ENCODE results near the gene ALMS1.

DNA sequence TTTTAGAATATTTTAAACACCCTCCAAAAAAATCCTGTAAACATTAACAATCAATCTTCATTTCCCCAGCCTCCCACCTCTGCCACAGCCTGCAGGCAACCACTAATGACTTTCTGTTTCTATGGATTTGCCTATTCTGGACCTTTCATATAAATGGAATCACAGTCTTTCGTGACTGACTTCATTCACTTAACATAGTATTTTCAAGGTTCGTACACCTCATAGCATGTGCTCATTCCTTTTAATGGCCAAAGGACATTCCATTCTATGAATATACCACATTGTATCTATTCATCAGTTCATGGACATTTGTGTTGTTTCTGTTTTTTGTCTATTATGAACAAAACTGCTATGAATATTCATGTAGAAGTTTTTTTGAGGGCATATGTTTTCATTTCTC is 208.0 kb downstream of the ALMS1 start:
- TF ChIP-seq, protein P1, sequence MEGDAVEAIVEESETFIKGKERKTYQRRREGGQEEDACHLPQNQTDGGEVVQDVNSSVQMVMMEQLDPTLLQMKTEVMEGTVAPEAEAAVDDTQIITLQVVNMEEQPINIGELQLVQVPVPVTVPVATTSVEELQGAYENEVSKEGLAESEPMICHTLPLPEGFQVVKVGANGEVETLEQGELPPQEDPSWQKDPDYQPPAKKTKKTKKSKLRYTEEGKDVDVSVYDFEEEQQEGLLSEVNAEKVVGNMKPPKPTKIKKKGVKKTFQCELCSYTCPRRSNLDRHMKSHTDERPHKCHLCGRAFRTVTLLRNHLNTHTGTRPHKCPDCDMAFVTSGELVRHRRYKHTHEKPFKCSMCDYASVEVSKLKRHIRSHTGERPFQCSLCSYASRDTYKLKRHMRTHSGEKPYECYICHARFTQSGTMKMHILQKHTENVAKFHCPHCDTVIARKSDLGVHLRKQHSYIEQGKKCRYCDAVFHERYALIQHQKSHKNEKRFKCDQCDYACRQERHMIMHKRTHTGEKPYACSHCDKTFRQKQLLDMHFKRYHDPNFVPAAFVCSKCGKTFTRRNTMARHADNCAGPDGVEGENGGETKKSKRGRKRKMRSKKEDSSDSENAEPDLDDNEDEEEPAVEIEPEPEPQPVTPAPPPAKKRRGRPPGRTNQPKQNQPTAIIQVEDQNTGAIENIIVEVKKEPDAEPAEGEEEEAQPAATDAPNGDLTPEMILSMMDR (IDR thresholded peaks at IDR 0.05) = no peak
- TF ChIP-seq POLR2AphosphoS5 (IDR thresholded peaks at IDR 0.05) = no peak
